GM23338 (cell line): ENCODE results near the gene SYT12. TPM values are rescaled to one million over a fixed set of nuclear protein-coding genes. Genes with fewer than 3 reads are reported as not detected.

Experiments used
- ATAC-seq: fragments of 200-7000 bp; cut with Tn5 transposase; 3 replicates; pipeline ENCODE4 v1.9.1; 2020
- DNase-seq: peaks from one replicate; pipeline ENCODE4 v3.0.0-alpha.2; 2015; ENCODE audit warnings: low spot score
- H2AFZ ChIP-seq: fragments of 200-600 bp; sonication (generic); 2 replicates; pipeline ENCODE4 v1.8.0; 2016; ENCODE audit warnings: antibody characterized with exemption, mild to moderate bottlenecking, moderate library complexity
- H3F3A ChIP-seq: fragments of 200-600 bp; sonication (generic); replicated peaks from 2 replicates; pipeline ENCODE4 v1.8.0; 2017; ENCODE audit warnings: antibody characterized with exemption, mixed run types, low read depth
- H3K27ac ChIP-seq: fragments of 200-600 bp; sonication (generic); 2 replicates; pipeline ENCODE4 v1.6.1; 2016; ENCODE audit warnings: low read depth
- H3K27me3 ChIP-seq: fragments of 200-600 bp; sonication (generic); 2 replicates; pipeline ENCODE4 v1.8.0; 2016; ENCODE audit warnings: mild to moderate bottlenecking, mixed run types, moderate library complexity; ENCODE audit not compliant: insufficient read depth
- H3K36me3 ChIP-seq: fragments of 200-600 bp; sonication (generic); 2 replicates; pipeline ENCODE4 v1.8.0; 2016; ENCODE audit warnings: mild to moderate bottlenecking; ENCODE audit not compliant: insufficient read depth
- H3K4me1 ChIP-seq: fragments of 200-600 bp; sonication (generic); 2 replicates; pipeline ENCODE4 v1.8.0; 2016; ENCODE audit warnings: mild to moderate bottlenecking, moderate library complexity; ENCODE audit not compliant: insufficient read depth
- H3K4me2 ChIP-seq: fragments of 200-600 bp; sonication (generic); 2 replicates; pipeline ENCODE4 v1.7.1; 2017; ENCODE audit warnings: mixed run types
- H3K4me3 ChIP-seq: fragments of 200-600 bp; sonication (generic); 2 replicates; pipeline ENCODE4 v1.6.1; 2016; ENCODE audit warnings: mixed run types
- H3K79me2 ChIP-seq: fragments of 200-600 bp; sonication (generic); replicated peaks from 2 replicates; pipeline ENCODE4 v1.8.0; 2017; ENCODE audit warnings: mild to moderate bottlenecking; ENCODE audit not compliant: insufficient read depth
- H3K9me2 ChIP-seq: fragments of 200-600 bp; sonication (generic); 2 replicates; pipeline ENCODE4 v1.8.0; 2017; ENCODE audit not compliant: insufficient read depth
- H4K20me1 ChIP-seq: fragments of 200-600 bp; sonication (generic); replicated peaks from 2 replicates; pipeline ENCODE4 v1.8.0; 2017; ENCODE audit warnings: mild to moderate bottlenecking; ENCODE audit not compliant: insufficient read depth
- H3K27ac Mint-ChIP-seq: 2 replicates; pipeline ENCODE4 v1.8.0; 2020; ENCODE audit warnings: inconsistent platforms, mild to moderate bottlenecking, moderate library complexity, mixed read lengths
- H3K27me3 Mint-ChIP-seq: 3 replicates; pipeline ENCODE4 v1.8.0; 2022; ENCODE audit warnings: low read depth, mild to moderate bottlenecking, moderate library complexity, mixed read lengths, inconsistent platforms; ENCODE audit not compliant: insufficient read depth, poor library complexity
- H3K36me3 Mint-ChIP-seq: 3 replicates; pipeline ENCODE4 v1.8.0; 2021; ENCODE audit warnings: low read depth, mild to moderate bottlenecking, inconsistent platforms, moderate library complexity, mixed read lengths
- H3K4me1 Mint-ChIP-seq: 3 replicates; pipeline ENCODE4 v1.8.0; 2020; ENCODE audit warnings: mild to moderate bottlenecking, inconsistent platforms, mixed read lengths
- H3K4me3 Mint-ChIP-seq: 3 replicates; pipeline ENCODE4 v1.8.0; 2021; ENCODE audit warnings: moderate library complexity, mild to moderate bottlenecking, inconsistent platforms, mixed read lengths
- H3K9me3 Mint-ChIP-seq: 3 replicates; pipeline ENCODE4 v1.8.0; 2020; ENCODE audit warnings: moderate library complexity, mild to moderate bottlenecking, inconsistent platforms, mixed read lengths
- EZH2 ChIP-seq: fragments of 200-600 bp; sonication (generic); IDR thresholded peaks from one replicate; pipeline ENCODE4 v1.8.0; 2017; ENCODE audit warnings: antibody characterized with exemption, mild to moderate bottlenecking, low read depth; ENCODE audit not compliant: unreplicated experiment
- JUNB ChIP-seq: IDR thresholded peaks from one replicate; pipeline ENCODE4 v1.6.1; 2016; ENCODE audit warnings: antibody characterized with exemption; ENCODE audit not compliant: unreplicated experiment
- NANOG ChIP-seq: IDR thresholded peaks from 2 replicates; pipeline ENCODE4 v1.6.1; 2016; ENCODE audit warnings: antibody characterized with exemption, borderline replicate concordance
- POLR2AphosphoS5 ChIP-seq: IDR thresholded peaks from 2 replicates; pipeline ENCODE4 v1.6.1; 2016; ENCODE audit warnings: antibody characterized with exemption, low read depth
- ZNF331 ChIP-seq: fragments of 250-450 bp; sonication (Bioruptor Pico); IDR thresholded peaks from 2 replicates; pipeline ENCODE4 v1.5.0; 2020; ENCODE audit warnings: low read depth, mild to moderate bottlenecking, moderate library complexity
- polyA plus RNA-seq: library from polyadenylated mRNA; unstranded; fragments of >200 nt; fragmentation: Nextera tagmentation; extraction: Ambion mirVana; gene quantifications from 2 replicates; pipeline ENCODE4 v1.2.1, GENCODE V29; 2016
- total RNA-seq: library from RNA; depleted of rRNA; stranded (reverse); fragments of >200 nt; shearing (Covaris generic); gene quantifications from 2 replicates; pipeline ENCODE4 v1.2.3, GENCODE V29; 2014
- TF ChIP-seq, protein P1 (sequence below): fragments of 250-450 bp; sonication (Bioruptor Pico); IDR thresholded peaks from 2 replicates; pipeline ENCODE4 v1.5.0; 2020; ENCODE audit warnings: mild to moderate bottlenecking, moderate library complexity
- TF ChIP-seq, protein P2 (sequence below), 2 experiments: fragments of 200-600 bp in 1 of 2; sonication (generic) in 1 of 2; conservative IDR thresholded peaks; 2 replicates each; pipeline versions ENCODE4 v1.5.1 to v1.6.1; 2016 to 2017; ENCODE audit warnings: antibody characterized with exemption in 2 of 2, low read depth in 2 of 2, mild to moderate bottlenecking in 2 of 2, moderate library complexity in 1 of 2

The SYT12 gene
- total and polyA plus RNA-seq, 2 experiments from 2014 or later: 0.92 to 2.5 TPM

DNA sequence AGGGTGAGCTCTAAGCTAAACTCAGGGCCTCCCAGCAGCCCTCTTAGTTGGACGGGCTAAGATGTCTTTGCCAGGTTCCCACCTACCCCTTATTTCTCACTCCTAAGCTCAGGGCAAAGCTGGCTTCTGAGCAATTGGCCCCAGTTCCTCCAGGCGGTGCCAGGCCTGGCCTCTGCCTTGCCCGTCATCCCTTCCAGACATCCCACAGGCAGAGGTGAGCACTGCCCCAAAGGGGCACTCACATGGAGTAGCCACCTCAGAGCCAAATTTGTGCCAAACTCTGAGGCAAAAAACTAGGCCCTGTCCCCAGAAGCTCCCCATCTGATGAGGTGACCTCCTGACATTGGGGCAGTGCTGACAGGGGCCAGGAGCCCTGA, 43.4 kb downstream of the SYT12 start:
- H3K27me3 ChIP-seq: no peaks in the 10 kb centered on the region
- H3K9me2 ChIP-seq: no peaks in the 10 kb centered on the region
- Mint-ChIP-seq H3K36me3 (no peaks in the 10 kb centered on the region), H3K4me1 (peaks cover 7% of the 10 kb centered on the region), H3K27me3 (peaks cover 18% of the 10 kb centered on the region), H3K27ac (no peak overlapping the region), H3K4me3 (no peak overlapping the region), H3K9me3 (no peaks in the 10 kb centered on the region)
- no peaks in the 10 kb centered on the region for H3F3A ChIP-seq
- no peak overlapping the region for H2AFZ ChIP-seq
- TF ChIP-seq ZNF331 (CRISPR knock-in tag) (no peak), POLR2AphosphoS5 (no peak)
- TF ChIP-seq, protein P1, sequence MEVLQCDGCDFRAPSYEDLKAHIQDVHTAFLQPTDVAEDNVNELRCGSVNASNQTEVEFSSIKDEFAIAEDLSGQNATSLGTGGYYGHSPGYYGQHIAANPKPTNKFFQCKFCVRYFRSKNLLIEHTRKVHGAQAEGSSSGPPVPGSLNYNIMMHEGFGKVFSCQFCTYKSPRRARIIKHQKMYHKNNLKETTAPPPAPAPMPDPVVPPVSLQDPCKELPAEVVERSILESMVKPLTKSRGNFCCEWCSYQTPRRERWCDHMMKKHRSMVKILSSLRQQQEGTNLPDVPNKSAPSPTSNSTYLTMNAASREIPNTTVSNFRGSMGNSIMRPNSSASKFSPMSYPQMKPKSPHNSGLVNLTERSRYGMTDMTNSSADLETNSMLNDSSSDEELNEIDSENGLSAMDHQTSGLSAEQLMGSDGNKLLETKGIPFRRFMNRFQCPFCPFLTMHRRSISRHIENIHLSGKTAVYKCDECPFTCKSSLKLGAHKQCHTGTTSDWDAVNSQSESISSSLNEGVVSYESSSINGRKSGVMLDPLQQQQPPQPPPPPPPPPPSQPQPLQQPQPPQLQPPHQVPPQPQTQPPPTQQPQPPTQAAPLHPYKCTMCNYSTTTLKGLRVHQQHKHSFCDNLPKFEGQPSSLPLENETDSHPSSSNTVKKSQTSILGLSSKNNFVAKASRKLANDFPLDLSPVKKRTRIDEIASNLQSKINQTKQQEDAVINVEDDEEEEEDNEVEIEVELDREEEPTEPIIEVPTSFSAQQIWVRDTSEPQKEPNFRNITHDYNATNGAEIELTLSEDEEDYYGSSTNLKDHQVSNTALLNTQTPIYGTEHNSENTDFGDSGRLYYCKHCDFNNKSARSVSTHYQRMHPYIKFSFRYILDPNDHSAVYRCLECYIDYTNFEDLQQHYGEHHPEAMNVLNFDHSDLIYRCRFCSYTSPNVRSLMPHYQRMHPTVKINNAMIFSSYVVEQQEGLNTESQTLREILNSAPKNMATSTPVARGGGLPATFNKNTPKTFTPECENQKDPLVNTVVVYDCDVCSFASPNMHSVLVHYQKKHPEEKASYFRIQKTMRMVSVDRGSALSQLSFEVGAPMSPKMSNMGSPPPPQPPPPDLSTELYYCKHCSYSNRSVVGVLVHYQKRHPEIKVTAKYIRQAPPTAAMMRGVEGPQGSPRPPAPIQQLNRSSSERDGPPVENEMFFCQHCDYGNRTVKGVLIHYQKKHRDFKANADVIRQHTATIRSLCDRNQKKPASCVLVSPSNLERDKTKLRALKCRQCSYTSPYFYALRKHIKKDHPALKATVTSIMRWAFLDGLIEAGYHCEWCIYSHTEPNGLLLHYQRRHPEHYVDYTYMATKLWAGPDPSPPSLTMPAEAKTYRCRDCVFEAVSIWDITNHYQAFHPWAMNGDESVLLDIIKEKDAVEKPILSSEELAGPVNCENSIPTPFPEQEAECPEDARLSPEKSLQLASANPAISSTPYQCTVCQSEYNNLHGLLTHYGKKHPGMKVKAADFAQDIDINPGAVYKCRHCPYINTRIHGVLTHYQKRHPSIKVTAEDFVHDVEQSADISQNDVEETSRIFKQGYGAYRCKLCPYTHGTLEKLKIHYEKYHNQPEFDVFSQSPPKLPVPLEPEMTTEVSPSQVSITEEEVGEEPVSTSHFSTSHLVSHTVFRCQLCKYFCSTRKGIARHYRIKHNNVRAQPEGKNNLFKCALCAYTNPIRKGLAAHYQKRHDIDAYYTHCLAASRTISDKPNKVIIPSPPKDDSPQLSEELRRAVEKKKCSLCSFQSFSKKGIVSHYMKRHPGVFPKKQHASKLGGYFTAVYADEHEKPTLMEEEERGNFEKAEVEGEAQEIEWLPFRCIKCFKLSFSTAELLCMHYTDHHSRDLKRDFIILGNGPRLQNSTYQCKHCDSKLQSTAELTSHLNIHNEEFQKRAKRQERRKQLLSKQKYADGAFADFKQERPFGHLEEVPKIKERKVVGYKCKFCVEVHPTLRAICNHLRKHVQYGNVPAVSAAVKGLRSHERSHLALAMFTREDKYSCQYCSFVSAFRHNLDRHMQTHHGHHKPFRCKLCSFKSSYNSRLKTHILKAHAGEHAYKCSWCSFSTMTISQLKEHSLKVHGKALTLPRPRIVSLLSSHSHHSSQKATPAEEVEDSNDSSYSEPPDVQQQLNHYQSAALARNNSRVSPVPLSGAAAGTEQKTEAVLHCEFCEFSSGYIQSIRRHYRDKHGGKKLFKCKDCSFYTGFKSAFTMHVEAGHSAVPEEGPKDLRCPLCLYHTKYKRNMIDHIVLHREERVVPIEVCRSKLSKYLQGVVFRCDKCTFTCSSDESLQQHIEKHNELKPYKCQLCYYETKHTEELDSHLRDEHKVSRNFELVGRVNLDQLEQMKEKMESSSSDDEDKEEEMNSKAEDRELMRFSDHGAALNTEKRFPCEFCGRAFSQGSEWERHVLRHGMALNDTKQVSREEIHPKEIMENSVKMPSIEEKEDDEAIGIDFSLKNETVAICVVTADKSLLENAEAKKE (CRISPR knock-in tag): no peak
- H3K36me3 ChIP-seq: no peaks in the 10 kb centered on the region
- H3K4me3 ChIP-seq: no peak overlapping the region
- ATAC-seq (no peak), DNase-seq (no peak)
- H3K4me2 ChIP-seq: no peak overlapping the region
- H4K20me1 ChIP-seq: no peaks in the 10 kb centered on the region
- H3K27ac ChIP-seq: no peak overlapping the region
- no peaks in the 10 kb centered on the region for H3K79me2 ChIP-seq
- H3K4me1 ChIP-seq: no peaks in the 10 kb centered on the region

DNA sequence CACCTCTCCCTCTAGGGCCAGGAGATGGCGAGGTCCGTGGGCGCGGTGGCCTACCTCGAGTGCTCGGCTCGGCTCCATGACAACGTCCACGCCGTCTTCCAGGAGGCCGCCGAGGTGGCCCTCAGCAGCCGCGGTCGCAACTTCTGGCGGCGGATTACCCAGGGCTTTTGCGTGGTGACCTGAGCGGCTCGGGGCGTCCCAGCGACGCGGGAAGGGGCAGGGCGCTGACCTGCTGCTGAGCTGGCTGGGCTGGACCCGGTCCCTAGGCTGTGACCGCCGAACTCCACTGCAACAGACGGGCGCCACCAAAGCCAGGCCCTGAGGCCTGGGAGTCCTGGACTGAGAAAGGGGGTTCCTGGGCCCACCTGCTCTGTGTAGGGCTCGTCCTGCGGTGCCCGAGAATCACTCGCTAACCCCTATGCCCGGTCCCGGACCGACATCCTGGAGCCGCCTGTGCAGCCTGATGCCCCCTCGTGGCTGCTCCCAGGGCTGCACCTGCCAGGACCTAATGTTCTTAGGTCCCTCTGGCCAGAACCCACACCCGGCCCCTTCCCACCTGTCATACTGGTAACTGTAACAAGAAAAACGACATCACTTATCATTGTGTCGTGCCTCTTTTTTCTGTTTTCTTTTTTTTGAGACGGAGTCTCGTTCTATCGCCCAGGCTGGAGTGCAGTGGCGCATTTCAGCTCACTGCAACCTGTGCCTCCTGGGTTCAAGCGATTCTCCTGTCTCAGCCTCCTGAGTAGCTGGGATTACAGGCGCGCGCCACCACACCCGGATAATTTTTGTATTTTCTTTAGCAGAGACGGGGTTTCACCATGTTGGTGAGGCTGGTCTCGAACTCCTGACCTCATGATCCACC, 48.7 kb downstream of the SYT12 start:
- Histone ChIP-seq H3K79me2 (no peaks in the 10 kb centered on the region), H2AFZ (peak overlapping the region; percentile 91), H3K9me2 (no peaks in the 10 kb centered on the region), H3F3A (peaks cover 5% of the 10 kb centered on the region; the same call in 1 of the 2 replicates), H3K36me3 (no peaks in the 10 kb centered on the region), H3K4me2 (peak overlapping the region; percentile 82), H3K4me1 (no peaks in the 10 kb centered on the region; the same call in 1 of the 2 replicates), H4K20me1 (no peaks in the 10 kb centered on the region), H3K27me3 (no peaks in the 10 kb centered on the region), H3K27ac (no peak overlapping the region), H3K4me3 (peak overlapping the region; percentile 57)
- peak; percentile 96 for ATAC-seq
- no peak for TF ChIP-seq EZH2
- no peak for TF ChIP-seq NANOG
- TF ChIP-seq, protein P2, sequence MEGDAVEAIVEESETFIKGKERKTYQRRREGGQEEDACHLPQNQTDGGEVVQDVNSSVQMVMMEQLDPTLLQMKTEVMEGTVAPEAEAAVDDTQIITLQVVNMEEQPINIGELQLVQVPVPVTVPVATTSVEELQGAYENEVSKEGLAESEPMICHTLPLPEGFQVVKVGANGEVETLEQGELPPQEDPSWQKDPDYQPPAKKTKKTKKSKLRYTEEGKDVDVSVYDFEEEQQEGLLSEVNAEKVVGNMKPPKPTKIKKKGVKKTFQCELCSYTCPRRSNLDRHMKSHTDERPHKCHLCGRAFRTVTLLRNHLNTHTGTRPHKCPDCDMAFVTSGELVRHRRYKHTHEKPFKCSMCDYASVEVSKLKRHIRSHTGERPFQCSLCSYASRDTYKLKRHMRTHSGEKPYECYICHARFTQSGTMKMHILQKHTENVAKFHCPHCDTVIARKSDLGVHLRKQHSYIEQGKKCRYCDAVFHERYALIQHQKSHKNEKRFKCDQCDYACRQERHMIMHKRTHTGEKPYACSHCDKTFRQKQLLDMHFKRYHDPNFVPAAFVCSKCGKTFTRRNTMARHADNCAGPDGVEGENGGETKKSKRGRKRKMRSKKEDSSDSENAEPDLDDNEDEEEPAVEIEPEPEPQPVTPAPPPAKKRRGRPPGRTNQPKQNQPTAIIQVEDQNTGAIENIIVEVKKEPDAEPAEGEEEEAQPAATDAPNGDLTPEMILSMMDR (conservative IDR thresholded peaks at IDR 0.05; ENCODE audit: low read depth in 2 of 2): peak; percentile 84 to 92
- no peak for TF ChIP-seq JUNB
- Mint-ChIP-seq H3K27ac (no peak overlapping the region), H3K4me1 (peaks cover 6% of the 10 kb centered on the region), H3K4me3 (peak overlapping the region; percentile 56), H3K36me3 (no peaks in the 10 kb centered on the region; the same call in 2 of the 3 replicates), H3K27me3 (peaks cover 7% of the 10 kb centered on the region), H3K9me3 (no peaks in the 10 kb centered on the region)
- peak; percentile 96 for DNase-seq
